Urinary bladder (tissue), 4 donors: ENCODE results near the gene TMEM35B. TPM values are rescaled to one million over a fixed set of nuclear protein-coding genes. Genes with fewer than 3 reads are reported as not detected.

Source experiments
- DNase-seq: peaks from one replicate; pipeline ENCODE4 v3.0.0-alpha.2; 2015; ENCODE audit errors: extremely low spot score
- H3K27ac ChIP-seq: one replicate; pipeline ENCODE4 v1.5.1; 2013; ENCODE audit warnings: low read depth, mild to moderate bottlenecking, moderate library complexity
- H3K36me3 ChIP-seq: one replicate; pipeline ENCODE4 v1.6.1; 2013; ENCODE audit warnings: mild to moderate bottlenecking, moderate library complexity; ENCODE audit not compliant: insufficient read depth
- H3K4me1 ChIP-seq: one replicate; pipeline ENCODE4 v1.6.1; 2013; ENCODE audit warnings: mild to moderate bottlenecking, moderate library complexity; ENCODE audit not compliant: insufficient read depth
- H3K4me3 ChIP-seq: one replicate; pipeline ENCODE4 v1.5.1; 2013; ENCODE audit warnings: low read depth, low read length
- WGBS: extraction: QIAGEN DNeasy Blood & Tissue Kit; methylation state at CpG from one replicate; pipeline ENCODE4 v1.1.7; 2013; 5-methylcytosine and 5-hydroxymethylcytosine counted together
- polyA plus RNA-seq: library from polyadenylated mRNA; stranded (reverse); fragments of 200-250 nt; gene quantifications from one replicate; pipeline ENCODE4 v1.2.3, GENCODE V29; 2013
- total RNA-seq: library from RNA; depleted of rRNA; stranded (reverse); fragments of >200 nt; gene quantifications from one replicate; pipeline ENCODE4 v1.2.3, GENCODE V29; 2014
- donor health status: healthy with polysubstance abuse.
- donor health status: healthy.

Gene TMEM35B
- 31.6 TPM for total RNA-seq
- polyA plus RNA-seq = 83.9 TPM

DNA sequence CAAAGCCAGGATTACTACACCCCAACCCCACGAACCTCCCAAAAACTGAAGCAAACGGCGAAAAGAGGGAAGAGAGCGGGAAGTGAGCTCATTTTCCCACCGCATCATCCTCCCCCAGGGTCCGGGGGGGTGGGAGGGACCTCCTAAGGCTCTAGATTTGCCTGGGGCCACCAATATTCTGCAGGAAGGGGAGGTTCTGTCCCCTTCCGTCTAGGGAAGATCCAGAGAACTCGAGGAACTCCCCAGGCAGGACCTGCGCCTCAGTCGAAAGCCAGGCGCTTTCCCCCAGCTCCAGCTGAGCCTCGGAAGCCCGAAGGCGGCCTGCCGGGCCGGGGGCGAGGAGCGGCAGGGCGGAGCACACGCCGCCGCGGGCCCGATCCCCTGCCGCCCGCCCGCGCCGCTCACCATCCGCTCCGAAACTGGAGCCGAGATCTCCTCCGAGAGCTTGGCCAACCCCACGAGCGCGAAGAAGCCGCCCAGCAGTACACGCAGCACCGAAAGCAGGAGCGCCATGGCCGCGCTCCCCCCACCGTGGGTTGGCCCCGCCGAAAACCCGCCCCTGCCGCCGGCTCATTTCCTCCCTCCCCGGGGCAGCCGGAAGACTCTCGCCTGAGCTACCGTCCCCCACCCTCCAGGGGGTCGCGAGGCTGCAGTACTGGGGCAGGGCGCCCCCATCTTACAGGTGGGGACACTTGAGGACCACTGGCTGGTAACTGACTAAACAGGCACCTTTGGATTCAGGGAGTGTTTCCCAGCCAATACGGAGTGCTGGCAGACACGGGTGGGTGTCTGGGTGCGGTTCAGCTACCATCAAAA, at the start of gene TMEM35B:
Gene TMEM35B (minus strand): TSS at position 555 of the 816 bp plus-strand sequence. CDS start 42 bp downstream, at position 513.
- peak within 1 kb of the TSS; percentile 92 for H3K27ac ChIP-seq
- H3K36me3 ChIP-seq = no peaks in the 10 kb centered on the region
- H3K4me3 ChIP-seq = peak within 1 kb of the TSS; percentile 73
- under 1% methylated on average over 58 of the region's 58 CpGs for WGBS
- peaks cover 4% of the 10 kb centered on the region for H3K4me1 ChIP-seq
- DNase-seq = peak; percentile 1

DNA sequence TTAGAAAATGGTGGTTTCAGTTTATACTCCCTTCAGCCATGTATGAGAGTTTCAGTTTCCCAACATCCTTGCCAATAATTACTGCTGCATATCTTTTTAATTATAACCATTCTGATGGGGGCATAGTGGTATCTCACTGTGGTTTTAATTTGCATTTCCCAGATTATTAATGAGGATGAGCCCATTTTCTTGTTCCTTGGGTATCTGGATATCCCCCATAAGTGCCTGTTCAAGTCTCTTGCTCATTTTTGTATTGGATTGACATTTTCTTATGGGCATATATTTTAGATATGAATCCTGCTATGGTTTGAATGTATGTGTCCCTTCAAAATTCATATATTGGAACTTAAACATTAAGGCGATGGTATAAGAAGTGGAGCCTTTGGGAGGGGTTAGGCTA, 48.2 kb upstream of the TMEM35B start:
- Histone ChIP-seq H3K4me3 (no peak overlapping the region), H3K27ac (no peak overlapping the region), H3K4me1 (no peaks in the 10 kb centered on the region), H3K36me3 (no peaks in the 10 kb centered on the region)
- no peak for DNase-seq
- WGBS = 95% methylated on average over 1 of the region's 1 CpG

- 97% methylated on average over 1 of the region's 1 CpG for WGBS
- H3K36me3 ChIP-seq = no peaks in the 10 kb centered on the region
- no peak overlapping the region for H3K27ac ChIP-seq
- no peak for DNase-seq
- no peak overlapping the region for H3K4me3 ChIP-seq
- no peaks in the 10 kb centered on the region for H3K4me1 ChIP-seq
These were observed 47.2 kb upstream of the TMEM35B start for GRCh38 chr1:35032384-35032739.

GRCh38 chr1:35030756-35031446, 45.8 kb upstream of the TMEM35B start:
- no peak for DNase-seq
- no peaks in the 10 kb centered on the region for H3K36me3 ChIP-seq
- H3K4me1 ChIP-seq = no peaks in the 10 kb centered on the region
- peak overlapping the region; percentile 76 for H3K27ac ChIP-seq
- whole genome bisulfite sequencing = 9% methylated on average over 17 of the region's 17 CpGs
- H3K4me3 ChIP-seq = peak overlapping the region; percentile 62

DNA sequence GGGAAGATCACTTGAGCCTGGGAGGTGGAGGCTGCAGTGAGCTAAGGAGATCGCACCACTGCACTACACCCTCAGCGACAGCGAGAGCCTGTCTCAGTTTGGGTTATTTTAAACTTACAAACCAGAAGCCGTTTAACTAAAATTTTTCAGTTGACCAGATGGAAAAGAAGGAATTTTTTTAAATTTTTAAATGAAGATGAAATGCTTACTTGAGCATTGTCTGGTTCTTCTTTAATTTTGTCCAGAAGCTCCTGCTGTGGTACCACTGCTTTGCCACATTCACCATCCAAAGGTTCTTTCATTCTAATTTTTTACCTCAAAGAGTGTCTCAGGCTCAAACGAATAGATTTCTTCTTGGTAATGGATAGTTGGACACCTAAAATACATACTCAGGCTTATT, 45.2 kb upstream of the TMEM35B start:
- H3K27ac ChIP-seq = no peak overlapping the region
- H3K4me3 ChIP-seq = peak overlapping the region; percentile 62

DNA sequence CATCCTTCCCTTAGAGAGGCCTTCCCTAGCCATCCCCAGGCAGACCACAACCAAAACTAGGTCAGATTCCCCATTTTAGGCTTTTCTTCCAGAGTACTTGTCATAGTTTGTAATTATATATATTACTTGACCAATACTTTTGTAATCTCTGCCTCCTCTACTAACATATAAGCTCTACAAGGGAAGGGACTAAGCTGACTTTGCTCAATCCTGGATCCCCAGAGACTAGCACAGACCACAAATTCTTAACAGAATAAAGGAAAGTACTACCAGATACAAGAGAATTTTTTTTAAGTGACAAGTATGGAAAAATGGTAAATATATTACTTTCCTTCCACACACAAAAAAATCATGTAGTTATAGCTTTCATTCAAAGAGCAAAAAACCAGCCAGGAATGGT, 44.6 kb upstream of the TMEM35B start:
- Histone ChIP-seq H3K4me1 (no peaks in the 10 kb centered on the region), H3K4me3 (no peak overlapping the region), H3K27ac (no peak overlapping the region), H3K36me3 (no peaks in the 10 kb centered on the region)
- no peak for DNase-seq

More for the DNA sequence above, 45.2 kb upstream of the TMEM35B start:
- 83% methylated on average over 5 of the region's 5 CpGs for WGBS
- no peak for DNase-seq
- no peaks in the 10 kb centered on the region for H3K4me1 ChIP-seq
- H3K36me3 ChIP-seq = no peaks in the 10 kb centered on the region

DNA sequence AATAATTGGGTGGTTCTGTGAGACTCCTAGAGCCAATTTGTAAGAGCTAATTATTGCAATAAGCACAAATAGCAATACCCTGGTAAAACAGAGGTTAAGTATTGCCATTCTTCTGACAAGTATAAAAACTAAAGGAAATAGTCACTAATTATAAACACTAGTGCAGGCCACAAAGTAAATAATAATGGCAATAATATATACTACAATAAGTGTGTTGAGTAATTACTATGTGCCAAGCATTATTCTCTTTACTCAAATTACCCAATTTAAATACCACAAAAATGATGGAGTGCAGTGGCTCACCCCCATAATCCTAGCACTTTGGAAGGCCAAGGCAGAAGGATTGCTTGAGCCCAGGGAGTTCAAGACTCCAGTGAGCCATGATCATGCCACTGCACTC, 31.3 kb upstream of the TMEM35B start:
- Histone ChIP-seq H3K4me3 (no peak overlapping the region), H3K27ac (no peak overlapping the region), H3K36me3 (peaks cover 3% of the 10 kb centered on the region), H3K4me1 (no peaks in the 10 kb centered on the region)
- DNase-seq = no peak

DNA sequence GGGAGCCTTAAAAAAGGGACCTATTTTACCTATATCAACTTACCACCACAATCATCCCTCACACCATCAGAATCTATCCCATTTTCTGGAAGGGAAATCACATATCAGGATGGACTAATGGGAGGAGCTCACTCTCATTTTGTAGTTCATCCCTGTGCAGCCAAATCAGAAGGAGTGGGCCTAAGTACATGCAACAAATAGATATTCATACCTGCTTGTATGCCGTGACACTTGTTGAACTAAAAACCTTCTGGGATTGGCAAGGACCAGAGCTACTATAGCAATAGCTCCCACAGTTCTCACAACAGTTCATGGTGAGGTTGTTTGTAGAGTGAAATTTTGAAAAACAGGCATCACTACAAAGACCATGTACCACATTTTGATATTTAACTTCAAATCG, 29.3 kb upstream of the TMEM35B start:
- Histone ChIP-seq H3K4me3 (no peak overlapping the region), H3K27ac (no peak overlapping the region), H3K36me3 (peaks cover 3% of the 10 kb centered on the region), H3K4me1 (no peaks in the 10 kb centered on the region)
- WGBS = 92% methylated on average over 2 of the region's 2 CpGs
- DNase-seq = no peak

DNA sequence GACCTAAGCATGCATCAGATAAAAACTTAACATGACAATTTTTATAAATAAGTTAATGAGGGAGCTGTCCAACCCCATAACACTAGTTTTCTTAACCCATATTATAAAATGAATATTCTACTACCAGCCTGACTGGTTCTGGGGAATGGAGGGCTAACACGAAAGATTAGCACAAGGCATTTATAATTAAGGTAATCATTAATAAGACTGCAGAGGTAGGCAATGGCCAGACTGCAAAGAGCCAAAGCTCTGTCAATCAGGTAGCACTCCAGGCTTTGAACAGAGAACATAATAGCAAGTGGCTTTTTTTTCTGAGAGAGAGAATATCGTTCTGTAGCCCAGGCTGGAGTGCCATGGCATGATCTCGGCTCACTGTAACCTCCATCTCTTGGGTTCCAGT, 20.6 kb upstream of the TMEM35B start:
- 93% methylated on average over 3 of the region's 3 CpGs for WGBS
- H3K36me3 ChIP-seq = peaks cover 1% of the 10 kb centered on the region
- no peak overlapping the region for H3K27ac ChIP-seq
- H3K4me1 ChIP-seq = no peaks in the 10 kb centered on the region
- DNase-seq = no peak
- H3K4me3 ChIP-seq = no peak overlapping the region

DNA sequence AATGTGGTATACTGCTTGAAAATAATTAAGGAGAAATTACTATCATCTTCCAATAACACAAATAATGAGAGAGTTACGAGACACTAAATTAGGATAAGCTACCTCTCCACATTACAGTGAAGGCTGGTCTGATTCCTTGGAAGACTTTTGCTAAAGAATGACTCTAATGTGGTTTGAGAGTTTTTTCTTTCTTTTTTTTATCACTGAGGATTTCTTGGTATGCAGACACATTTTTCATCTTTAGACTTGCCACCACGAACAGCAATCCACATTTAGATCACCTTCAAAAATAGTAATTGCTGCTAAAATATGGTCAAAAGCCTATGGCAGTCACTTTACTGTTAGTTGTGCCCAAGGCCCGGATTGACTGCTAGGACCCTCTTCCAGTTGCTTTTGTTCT, 16.6 kb upstream of the TMEM35B start:
- no peak overlapping the region for H3K27ac ChIP-seq
- no peaks in the 10 kb centered on the region for H3K4me1 ChIP-seq
- no peaks in the 10 kb centered on the region for H3K36me3 ChIP-seq
- DNase-seq = no peak
- no peak overlapping the region for H3K4me3 ChIP-seq
- 77% methylated on average over 3 of the region's 3 CpGs for WGBS

- no peak overlapping the region for H3K27ac ChIP-seq
- 92% methylated on average over 5 of the region's 5 CpGs for WGBS
- H3K36me3 ChIP-seq = no peaks in the 10 kb centered on the region
- H3K4me1 ChIP-seq = no peaks in the 10 kb centered on the region
- H3K4me3 ChIP-seq = no peak overlapping the region
- no peak for DNase-seq
These were observed 9.7 kb upstream of the TMEM35B start for GRCh38 chr1:34994878-34995277.

GRCh38 chr1:34988581-34988980, 3.4 kb upstream of the TMEM35B start:
- Histone ChIP-seq H3K4me1 (peaks cover 3% of the 10 kb centered on the region), H3K36me3 (no peaks in the 10 kb centered on the region), H3K27ac (no peak overlapping the region), H3K4me3 (no peak overlapping the region)
- no peak for DNase-seq

- H3K36me3 ChIP-seq = no peaks in the 10 kb centered on the region
- H3K4me1 ChIP-seq = peaks cover 4% of the 10 kb centered on the region
- DNase-seq = no peak
- no peak overlapping the region for H3K4me3 ChIP-seq
- no peak overlapping the region for H3K27ac ChIP-seq
- WGBS = 83% methylated on average over 2 of the region's 2 CpGs
These were observed 3.0 kb upstream of the TMEM35B start for GRCh38 chr1:34988147-34988546.

DNA sequence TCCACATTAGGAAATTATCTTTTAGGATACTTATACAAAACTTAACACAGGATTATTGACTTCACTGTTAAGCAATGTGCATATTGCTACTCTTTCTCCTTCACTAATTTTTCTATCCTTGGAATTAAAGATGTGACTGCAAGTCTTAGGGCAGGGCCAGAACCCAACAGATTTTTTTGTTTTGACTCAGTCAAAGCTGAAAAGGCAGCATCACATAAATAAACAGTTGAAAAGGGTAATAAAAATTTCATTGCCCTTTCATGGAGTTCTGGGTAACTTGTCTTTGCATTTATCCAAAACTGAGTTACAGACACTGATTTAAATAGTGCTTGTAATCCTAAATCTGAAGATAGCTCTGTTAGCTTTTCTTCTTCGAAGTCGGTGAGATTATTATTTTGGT, 1.9 kb upstream of the TMEM35B start:
- no peak for DNase-seq
- Histone ChIP-seq H3K4me3 (no peak overlapping the region), H3K27ac (no peak overlapping the region), H3K4me1 (peaks cover 4% of the 10 kb centered on the region), H3K36me3 (no peaks in the 10 kb centered on the region)
- WGBS = 66% methylated on average over 2 of the region's 2 CpGs
